Measurements from ENCODE around the gene RIT2.
"Not testable (repeated sequence)": the region's sequence is repeated elsewhere in the genome, so short reads cannot be mapped to it uniquely, and the experiment has no call there.

The RIT2 gene

DNA sequence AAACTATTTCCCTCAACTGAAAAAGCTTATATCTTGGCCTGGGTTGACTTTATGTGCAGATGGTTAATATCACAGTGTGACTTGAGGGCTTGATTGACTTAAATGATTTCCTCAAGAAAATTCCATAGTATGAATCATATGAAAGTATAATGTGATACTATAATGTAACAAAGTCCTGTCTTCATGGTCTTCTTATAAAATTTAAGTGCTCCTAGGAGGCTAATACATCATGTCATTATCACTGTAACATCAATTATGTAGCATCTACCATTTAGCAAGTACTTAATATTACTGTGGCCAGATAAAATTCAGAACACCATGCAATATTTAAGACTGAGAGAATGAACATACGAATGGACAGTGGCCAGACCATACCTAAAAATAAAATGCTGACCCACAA is 276.1 kb downstream of the RIT2 start:
- no peaks in the 10 kb centered on the region for H3K36me3 Mint-ChIP-seq (ENCODE audit: low read depth)
- no peak for DNase-seq
- no peak overlapping the region for H3K4me3 Mint-ChIP-seq
- no peaks in the 10 kb centered on the region for H3K27me3 Mint-ChIP-seq
- H3K9me3 Mint-ChIP-seq = peaks cover 25% of the 10 kb centered on the region
- H3K4me1 Mint-ChIP-seq (ENCODE audit: low read depth) = no peaks in the 10 kb centered on the region
- no peak overlapping the region for H3K27ac Mint-ChIP-seq

- Mint-ChIP-seq H3K27ac (no peak overlapping the region), H3K9me3 (peaks cover 23% of the 10 kb centered on the region), H3K4me1 (ENCODE audit: low read depth) (no peaks in the 10 kb centered on the region), H3K27me3 (no peaks in the 10 kb centered on the region), H3K4me3 (no peak overlapping the region), H3K36me3 (ENCODE audit: low read depth) (no peaks in the 10 kb centered on the region)
- no peak for DNase-seq
Observed at GRCh38 chr18:42838546-42839145, 276.8 kb downstream of the RIT2 start.

GRCh38 chr18:42830936-42831335 is 284.5 kb downstream of the RIT2 start:
- peaks cover 7% of the 10 kb centered on the region for H3K9me3 Mint-ChIP-seq
- H3K4me1 Mint-ChIP-seq (ENCODE audit: low read depth) = no peaks in the 10 kb centered on the region
- H3K4me3 Mint-ChIP-seq = no peak overlapping the region
- no peak for DNase-seq
- H3K27me3 Mint-ChIP-seq = no peaks in the 10 kb centered on the region
- H3K27ac Mint-ChIP-seq = no peak overlapping the region
- no peaks in the 10 kb centered on the region for H3K36me3 Mint-ChIP-seq (ENCODE audit: low read depth)

GRCh38 chr18:42828881-42829280 is 286.6 kb downstream of the RIT2 start:
- no peaks in the 10 kb centered on the region for H3K36me3 Mint-ChIP-seq (ENCODE audit: low read depth)
- no peak overlapping the region for H3K4me3 Mint-ChIP-seq

GRCh38 chr18:42824178-42824577 is 291.3 kb downstream of the RIT2 start:
- DNase-seq = no peak
- peaks cover 17% of the 10 kb centered on the region for H3K9me3 Mint-ChIP-seq
- H3K27ac Mint-ChIP-seq = no peak overlapping the region
- H3K4me3 Mint-ChIP-seq = no peak overlapping the region
- no peaks in the 10 kb centered on the region for H3K27me3 Mint-ChIP-seq
- H3K36me3 Mint-ChIP-seq (ENCODE audit: low read depth) = no peaks in the 10 kb centered on the region
- no peaks in the 10 kb centered on the region for H3K4me1 Mint-ChIP-seq (ENCODE audit: low read depth)

More at GRCh38 chr18:42828881-42829280, 286.6 kb downstream of the RIT2 start:
- H3K4me1 Mint-ChIP-seq (ENCODE audit: low read depth) = no peaks in the 10 kb centered on the region
- H3K27ac Mint-ChIP-seq = no peak overlapping the region
- H3K9me3 Mint-ChIP-seq = peaks cover 7% of the 10 kb centered on the region
- no peak for DNase-seq
- no peaks in the 10 kb centered on the region for H3K27me3 Mint-ChIP-seq

GRCh38 chr18:42822711-42823110 is 292.8 kb downstream of the RIT2 start:
- Mint-ChIP-seq H3K4me3 (no peak overlapping the region), H3K36me3 (ENCODE audit: low read depth) (no peaks in the 10 kb centered on the region), H3K9me3 (peaks cover 17% of the 10 kb centered on the region), H3K27me3 (no peaks in the 10 kb centered on the region), H3K4me1 (ENCODE audit: low read depth) (no peaks in the 10 kb centered on the region), H3K27ac (no peak overlapping the region)
- no peak for DNase-seq

GRCh38 chr18:42821492-42821891 is 294.0 kb downstream of the RIT2 start:
- no peaks in the 10 kb centered on the region for H3K27me3 Mint-ChIP-seq

DNA sequence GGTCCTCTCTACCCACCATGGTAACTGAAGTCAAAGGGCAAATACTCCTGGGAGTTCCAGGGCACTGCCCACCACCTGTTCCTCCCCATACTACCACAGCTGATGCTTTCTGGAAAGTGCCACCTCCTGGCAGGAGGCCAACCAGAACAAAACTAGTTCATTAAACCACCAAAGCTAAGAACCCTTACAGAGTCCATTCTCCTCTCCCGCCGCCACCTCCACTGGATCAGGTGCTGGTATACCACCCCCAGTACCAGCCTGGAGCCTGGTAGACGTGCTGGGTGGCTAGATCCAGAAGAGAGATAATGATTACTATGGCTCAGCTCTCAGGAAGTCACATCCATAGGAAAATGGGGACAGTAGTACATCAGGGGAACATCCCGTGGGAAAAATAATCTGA is 300.9 kb downstream of the RIT2 start:
- no peaks in the 10 kb centered on the region for H3K4me1 Mint-ChIP-seq (ENCODE audit: low read depth)
- peaks cover 6% of the 10 kb centered on the region for H3K9me3 Mint-ChIP-seq
- H3K27ac Mint-ChIP-seq = no peak overlapping the region
- H3K27me3 Mint-ChIP-seq = no peaks in the 10 kb centered on the region
- H3K36me3 Mint-ChIP-seq (ENCODE audit: low read depth) = no peaks in the 10 kb centered on the region
- DNase-seq = no peak
- no peak overlapping the region for H3K4me3 Mint-ChIP-seq

More at GRCh38 chr18:42821492-42821891, 294.0 kb downstream of the RIT2 start:
- H3K36me3 Mint-ChIP-seq (ENCODE audit: low read depth) = no peaks in the 10 kb centered on the region
- no peaks in the 10 kb centered on the region for H3K4me1 Mint-ChIP-seq (ENCODE audit: low read depth)
- no peak overlapping the region for H3K27ac Mint-ChIP-seq
- peaks cover 21% of the 10 kb centered on the region for H3K9me3 Mint-ChIP-seq
- no peak for DNase-seq
- no peak overlapping the region for H3K4me3 Mint-ChIP-seq

DNA sequence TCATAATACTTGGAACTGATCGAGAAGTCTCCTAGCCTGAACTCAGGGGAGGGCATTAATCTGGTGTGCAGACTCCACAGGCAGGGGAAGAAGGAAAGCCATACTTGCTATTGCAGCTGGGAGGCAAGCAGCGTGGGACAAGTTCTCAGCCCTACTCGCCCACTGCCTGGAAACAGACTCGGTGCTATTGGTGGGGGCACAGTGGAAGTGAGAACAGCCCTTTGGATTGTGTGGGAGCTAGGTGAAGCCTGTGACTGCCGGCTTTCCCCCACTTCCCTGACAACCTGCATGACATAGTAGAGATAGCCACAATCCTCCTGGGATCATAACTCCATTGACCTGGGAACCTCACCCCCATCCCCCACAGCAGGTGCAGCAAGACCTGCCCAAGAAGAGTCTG is 301.3 kb downstream of the RIT2 start:
- no peak for DNase-seq
- Mint-ChIP-seq H3K27ac (no peak overlapping the region), H3K27me3 (no peaks in the 10 kb centered on the region), H3K9me3 (peaks cover 6% of the 10 kb centered on the region), H3K36me3 (ENCODE audit: low read depth) (no peaks in the 10 kb centered on the region), H3K4me1 (ENCODE audit: low read depth) (no peaks in the 10 kb centered on the region), H3K4me3 (no peak overlapping the region)

- DNase-seq = no peak
- H3K4me3 Mint-ChIP-seq = no peak overlapping the region
- peaks cover 6% of the 10 kb centered on the region for H3K9me3 Mint-ChIP-seq
- no peaks in the 10 kb centered on the region for H3K36me3 Mint-ChIP-seq (ENCODE audit: low read depth)
- H3K27me3 Mint-ChIP-seq = no peaks in the 10 kb centered on the region
- no peaks in the 10 kb centered on the region for H3K4me1 Mint-ChIP-seq (ENCODE audit: low read depth)
- no peak overlapping the region for H3K27ac Mint-ChIP-seq
Observed at GRCh38 chr18:42813570-42813969, 301.9 kb downstream of the RIT2 start.

- no peak for DNase-seq
- H3K4me3 Mint-ChIP-seq = no peak overlapping the region
- no peaks in the 10 kb centered on the region for H3K27me3 Mint-ChIP-seq
- H3K9me3 Mint-ChIP-seq = peaks cover 4% of the 10 kb centered on the region
- H3K36me3 Mint-ChIP-seq (ENCODE audit: low read depth) = no peaks in the 10 kb centered on the region
- no peaks in the 10 kb centered on the region for H3K4me1 Mint-ChIP-seq (ENCODE audit: low read depth)
- no peak overlapping the region for H3K27ac Mint-ChIP-seq
Observed at GRCh38 chr18:42807887-42808286, 307.6 kb downstream of the RIT2 start.

GRCh38 chr18:42801706-42802105 is 313.8 kb downstream of the RIT2 start:
- H3K4me1 Mint-ChIP-seq (ENCODE audit: low read depth) = no peaks in the 10 kb centered on the region
- peaks cover 14% of the 10 kb centered on the region for H3K9me3 Mint-ChIP-seq
- no peak for DNase-seq
- no peak overlapping the region for H3K4me3 Mint-ChIP-seq
- H3K27me3 Mint-ChIP-seq = no peaks in the 10 kb centered on the region
- no peak overlapping the region for H3K27ac Mint-ChIP-seq
- H3K36me3 Mint-ChIP-seq (ENCODE audit: low read depth) = no peaks in the 10 kb centered on the region

- Mint-ChIP-seq H3K4me3 (no peak overlapping the region), H3K27ac (no peak overlapping the region), H3K36me3 (ENCODE audit: low read depth) (no peaks in the 10 kb centered on the region), H3K9me3 (peaks cover 14% of the 10 kb centered on the region), H3K27me3 (no peaks in the 10 kb centered on the region), H3K4me1 (ENCODE audit: low read depth) (no peaks in the 10 kb centered on the region)
- DNase-seq = no peak
Observed at GRCh38 chr18:42798606-42799170, 316.8 kb downstream of the RIT2 start.

DNA sequence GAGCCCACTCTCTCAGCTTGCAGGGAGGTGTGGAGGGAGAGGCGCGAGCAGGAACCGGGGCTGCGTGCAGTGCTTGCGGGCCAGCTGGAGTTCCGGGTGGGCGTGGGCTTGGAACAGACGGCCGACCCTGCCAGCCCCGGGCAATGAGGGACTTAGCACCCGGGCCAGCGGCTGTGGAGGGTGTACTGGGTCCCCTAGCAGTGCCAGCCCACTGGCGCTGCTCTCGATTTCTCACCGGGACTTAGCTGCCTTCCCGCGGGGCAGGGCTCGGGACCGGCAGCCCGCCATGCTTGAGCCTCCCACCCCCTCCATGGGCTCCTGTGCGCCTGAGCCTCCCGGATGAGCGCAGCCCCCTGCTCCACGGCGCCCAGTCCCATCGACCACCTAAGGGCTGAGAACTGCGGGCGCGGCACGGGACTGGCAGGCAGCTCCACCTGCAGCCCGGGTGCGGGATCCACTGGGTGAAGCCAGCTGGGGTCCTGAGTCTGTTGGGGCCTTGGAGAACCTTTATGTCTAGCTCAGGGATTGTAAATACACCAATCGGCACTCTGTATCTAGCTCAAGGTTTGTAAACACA is 320.2 kb downstream of the RIT2 start:
- not testable (repeated sequence) for H3K27ac Mint-ChIP-seq; H3K36me3 Mint-ChIP-seq (ENCODE audit: low read depth); DNase-seq; H3K9me3 Mint-ChIP-seq; H3K4me1 Mint-ChIP-seq (ENCODE audit: low read depth); H3K27me3 Mint-ChIP-seq; H3K4me3 Mint-ChIP-seq

DNA sequence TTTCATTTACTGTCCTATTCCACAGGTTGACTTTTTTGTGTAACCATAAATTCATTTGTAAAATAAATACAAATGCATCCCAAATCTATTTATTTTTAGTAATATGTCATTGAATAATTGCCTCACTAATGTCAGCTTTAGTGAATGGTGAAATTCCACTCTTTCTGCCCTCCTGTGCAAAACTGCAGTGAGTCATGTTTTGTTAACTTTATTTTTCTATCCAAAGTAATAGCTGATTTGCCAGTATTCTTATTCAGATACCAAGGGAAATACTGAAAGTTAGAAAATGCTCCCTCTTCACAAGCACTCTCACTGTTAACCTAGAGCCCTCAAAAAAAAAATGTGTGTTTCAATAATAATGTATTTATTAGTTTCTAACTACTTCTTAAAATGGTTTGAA is 322.8 kb downstream of the RIT2 start:
- Mint-ChIP-seq H3K4me3 (no peak overlapping the region), H3K4me1 (ENCODE audit: low read depth) (no peaks in the 10 kb centered on the region), H3K36me3 (ENCODE audit: low read depth) (no peaks in the 10 kb centered on the region), H3K9me3 (peaks cover 8% of the 10 kb centered on the region), H3K27ac (no peak overlapping the region), H3K27me3 (no peaks in the 10 kb centered on the region)
- DNase-seq = no peak

Measured in activated T-cell treated with anti-CD3 and anti-CD28 coated beads, Interleukin-2, amount 50 U/mL, for 24 hours (primary cell).